ENCODE measurements around the gene PACSIN1.

Gene PACSIN1

DNA sequence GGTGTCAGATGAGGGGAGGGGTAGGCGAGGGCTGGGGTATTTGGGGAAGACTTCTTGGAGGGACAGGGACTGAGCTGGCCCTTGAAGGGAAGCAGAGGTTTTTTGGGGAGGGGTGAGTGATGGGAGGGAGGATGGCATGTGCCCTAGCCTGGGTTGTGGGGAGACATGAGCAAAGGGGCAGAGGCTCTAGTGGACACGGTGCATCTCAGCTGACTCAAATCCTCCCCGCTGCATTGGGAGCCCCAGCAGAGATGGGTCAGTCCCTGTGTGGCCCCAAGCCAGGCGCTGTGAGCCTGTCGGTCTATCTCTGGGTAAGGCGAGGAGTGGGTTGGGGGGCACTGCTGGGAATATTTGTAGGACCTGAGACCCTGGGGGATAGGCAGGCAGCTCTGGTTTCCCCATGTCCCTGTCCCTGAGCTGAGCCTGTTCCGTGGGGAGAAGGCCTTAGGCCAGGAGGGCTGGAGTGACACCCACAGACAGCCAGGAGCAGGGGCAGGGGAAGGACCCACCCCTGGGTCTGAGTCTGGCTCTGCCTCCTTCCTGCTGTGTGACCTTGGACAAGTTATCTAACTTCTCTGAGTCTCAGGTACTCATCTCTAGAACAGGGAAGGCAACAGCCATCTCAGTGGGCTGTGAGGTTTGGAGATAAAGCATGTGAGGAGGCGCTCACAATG is 54.2 kb downstream of the PACSIN1 start:
- no peak for DNase-seq (ENCODE audit: low spot score)
- TF ChIP-seq, protein P1, sequence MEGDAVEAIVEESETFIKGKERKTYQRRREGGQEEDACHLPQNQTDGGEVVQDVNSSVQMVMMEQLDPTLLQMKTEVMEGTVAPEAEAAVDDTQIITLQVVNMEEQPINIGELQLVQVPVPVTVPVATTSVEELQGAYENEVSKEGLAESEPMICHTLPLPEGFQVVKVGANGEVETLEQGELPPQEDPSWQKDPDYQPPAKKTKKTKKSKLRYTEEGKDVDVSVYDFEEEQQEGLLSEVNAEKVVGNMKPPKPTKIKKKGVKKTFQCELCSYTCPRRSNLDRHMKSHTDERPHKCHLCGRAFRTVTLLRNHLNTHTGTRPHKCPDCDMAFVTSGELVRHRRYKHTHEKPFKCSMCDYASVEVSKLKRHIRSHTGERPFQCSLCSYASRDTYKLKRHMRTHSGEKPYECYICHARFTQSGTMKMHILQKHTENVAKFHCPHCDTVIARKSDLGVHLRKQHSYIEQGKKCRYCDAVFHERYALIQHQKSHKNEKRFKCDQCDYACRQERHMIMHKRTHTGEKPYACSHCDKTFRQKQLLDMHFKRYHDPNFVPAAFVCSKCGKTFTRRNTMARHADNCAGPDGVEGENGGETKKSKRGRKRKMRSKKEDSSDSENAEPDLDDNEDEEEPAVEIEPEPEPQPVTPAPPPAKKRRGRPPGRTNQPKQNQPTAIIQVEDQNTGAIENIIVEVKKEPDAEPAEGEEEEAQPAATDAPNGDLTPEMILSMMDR (IDR thresholded peaks at IDR 0.05; ENCODE audit: extremely low read depth, missing control alignments) = no peak

DNA sequence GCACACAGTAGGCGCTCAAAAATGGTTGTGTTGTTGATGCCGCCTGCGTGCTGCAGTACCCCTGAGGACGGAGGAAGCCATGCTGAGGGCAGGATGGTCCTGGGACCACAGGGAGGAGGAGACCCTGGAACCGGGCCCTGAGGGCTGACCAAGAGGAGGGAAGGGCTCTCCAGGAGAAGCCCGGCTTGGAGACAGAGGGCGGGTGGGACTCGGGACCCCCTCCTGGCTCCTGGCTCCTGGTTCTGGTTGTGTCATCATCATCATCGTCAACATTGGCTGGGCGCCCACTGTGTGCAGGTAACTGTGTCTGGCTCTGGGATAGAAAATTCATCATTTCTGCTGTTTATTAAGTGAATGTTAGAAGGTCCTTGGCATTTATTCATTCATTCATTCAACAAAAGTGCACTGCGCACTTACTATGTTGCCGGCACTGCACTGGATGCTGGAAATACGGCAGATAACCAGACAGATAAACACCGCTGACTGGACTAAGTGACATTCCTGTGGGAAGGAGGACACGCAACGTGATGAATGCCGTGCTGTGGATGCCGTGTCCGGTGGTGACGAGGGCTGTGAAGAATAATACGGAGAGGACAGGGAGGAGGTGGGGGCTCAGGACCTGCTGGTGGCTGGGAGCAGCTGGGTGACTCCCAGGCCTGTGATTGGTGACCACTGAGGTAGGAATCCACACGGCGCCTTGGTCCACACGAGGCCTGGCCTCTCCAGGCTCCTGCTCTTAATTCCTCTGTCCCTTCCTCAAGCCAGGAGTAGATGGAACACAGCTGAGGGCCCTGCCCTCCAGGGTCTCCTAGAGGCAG is 55.0 kb downstream of the PACSIN1 start:
- TF ChIP-seq, protein P1 (IDR thresholded peaks at IDR 0.05; ENCODE audit: extremely low read depth, missing control alignments) = no peak
- no peak for DNase-seq (ENCODE audit: low spot score)

DNA sequence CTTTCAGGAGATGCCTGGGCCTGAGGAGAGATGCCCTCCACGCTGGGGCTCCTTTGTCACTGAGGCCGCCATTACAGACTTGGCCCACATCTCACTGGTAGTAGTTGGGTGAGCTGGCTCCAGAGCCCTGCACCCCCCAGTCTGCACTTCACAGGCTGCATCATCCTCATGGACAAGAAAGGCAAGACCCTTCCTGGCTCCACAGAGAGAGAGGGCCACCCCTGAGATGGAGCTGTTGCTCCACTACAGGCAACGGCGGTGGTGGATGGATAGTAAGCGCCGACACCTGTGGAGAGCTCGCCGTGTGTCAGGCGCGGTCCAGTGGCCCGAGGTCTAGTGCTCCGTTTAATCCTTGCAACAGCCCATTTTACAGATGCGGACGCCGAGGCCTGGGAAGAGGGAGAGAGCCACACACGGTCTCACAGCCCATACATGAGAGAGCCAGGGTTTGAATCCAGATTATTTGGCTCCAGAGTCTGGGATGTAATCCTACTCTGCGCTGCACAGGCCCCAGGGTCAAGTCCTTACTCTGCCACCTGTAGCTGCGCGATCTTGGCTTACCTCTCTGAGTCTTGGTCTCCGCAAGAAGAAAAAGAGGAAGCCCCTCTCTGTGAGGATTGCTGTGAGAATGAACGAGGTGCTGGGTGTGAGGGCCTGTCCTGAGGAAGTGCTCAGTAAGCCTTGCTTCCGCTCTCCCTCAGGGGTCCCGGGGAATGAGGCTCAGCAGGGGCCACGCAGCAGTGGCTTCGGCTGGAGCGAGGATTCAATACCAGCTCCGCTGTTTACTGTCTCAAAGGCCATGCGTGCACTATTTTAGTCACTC is 55.8 kb downstream of the PACSIN1 start:
- TF ChIP-seq, protein P1 (IDR thresholded peaks at IDR 0.05; ENCODE audit: extremely low read depth, missing control alignments) = no peak
- DNase-seq (ENCODE audit: low spot score) = no peak

DNA sequence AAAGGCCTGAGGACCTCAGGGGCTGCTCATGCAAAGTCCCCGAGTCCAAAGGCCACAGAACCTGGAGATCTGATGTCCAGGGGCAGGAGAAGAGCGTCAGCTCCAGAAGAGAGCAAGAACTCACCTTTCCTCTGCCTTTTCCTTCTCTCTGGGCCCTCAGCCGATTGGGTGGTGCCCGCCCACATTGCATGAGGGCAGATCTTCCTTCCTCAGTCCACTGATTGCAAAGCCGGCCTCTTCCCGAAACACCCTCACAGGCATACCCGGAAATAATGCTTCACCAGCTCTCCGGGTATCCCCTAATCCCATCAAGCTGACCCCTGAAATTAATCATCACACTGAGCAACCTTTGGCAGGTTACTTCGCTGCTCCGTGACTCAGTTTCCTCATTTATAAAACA is 56.9 kb downstream of the PACSIN1 start:
- TF ChIP-seq, protein P1 (IDR thresholded peaks at IDR 0.05; ENCODE audit: extremely low read depth, missing control alignments) = no peak
- no peak for DNase-seq (ENCODE audit: low spot score)

DNA sequence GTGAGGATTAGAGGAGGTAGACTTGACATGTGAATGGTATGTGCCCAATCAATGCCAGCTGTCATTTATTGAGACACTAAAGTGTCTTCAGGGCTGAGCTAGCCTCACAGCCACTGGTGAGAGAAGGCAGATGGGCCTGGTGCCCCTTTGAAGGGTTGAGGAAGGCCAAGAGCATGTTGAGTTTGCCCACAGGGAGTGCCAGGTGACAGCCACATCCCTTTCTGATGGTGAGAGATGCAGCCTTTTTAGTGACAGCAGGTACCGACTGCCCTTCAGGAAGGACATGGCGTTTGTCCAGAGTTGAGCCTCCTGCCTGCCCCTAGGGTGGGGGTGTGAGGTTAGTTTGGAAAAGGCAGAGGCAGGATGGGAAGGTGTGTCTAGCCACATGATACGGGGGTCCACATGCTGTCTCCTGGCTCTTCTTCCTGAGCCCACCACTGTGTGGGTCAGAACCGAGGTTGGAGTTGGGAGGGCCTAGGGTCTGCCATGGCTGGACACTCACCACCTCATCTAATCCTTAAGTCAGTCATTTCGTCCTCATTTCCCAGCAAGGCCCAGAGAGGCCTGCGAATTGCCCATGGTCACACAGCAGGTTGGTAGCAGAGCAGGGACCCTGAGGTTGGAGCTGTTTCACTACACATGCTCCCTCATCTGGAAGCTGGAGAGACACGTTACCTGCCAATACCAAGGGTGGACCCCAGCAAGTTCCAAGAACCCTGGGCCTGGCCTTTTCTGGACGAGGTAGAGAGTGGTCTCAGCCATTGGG is 57.7 kb downstream of the PACSIN1 start:
- DNase-seq (ENCODE audit: low spot score) = no peak
- TF ChIP-seq, protein P1 (IDR thresholded peaks at IDR 0.05; ENCODE audit: extremely low read depth, missing control alignments) = no peak

DNA sequence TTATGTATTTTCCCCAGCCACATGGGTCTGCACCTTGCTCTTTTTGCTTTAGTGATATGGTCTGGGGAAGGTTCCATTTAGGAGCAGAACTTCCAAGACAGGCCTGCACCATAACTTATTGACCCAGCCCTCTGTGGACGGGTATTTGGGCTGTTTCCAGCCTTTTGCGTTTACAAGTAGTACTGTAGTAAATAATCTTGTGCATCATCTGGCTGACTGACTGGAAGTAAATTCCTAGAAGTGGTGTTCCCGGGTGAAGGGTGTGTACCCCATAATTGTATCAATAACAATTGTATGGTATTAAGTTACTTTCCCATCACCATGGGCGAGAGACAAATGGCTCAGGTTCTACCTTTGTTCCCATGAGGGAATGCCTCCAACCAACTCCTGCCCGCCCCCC is 58.6 kb downstream of the PACSIN1 start:
- DNase-seq (ENCODE audit: low spot score) = no peak
- TF ChIP-seq, protein P1 (IDR thresholded peaks at IDR 0.05; ENCODE audit: extremely low read depth, missing control alignments) = no peak

All from GM20000 (cell line).